Measurements from ENCODE around the gene RASAL2. TPM values are rescaled to one million over a fixed set of nuclear protein-coding genes. Genes with fewer than 3 reads are reported as not detected.

RASAL2 gene
- total and polyA plus RNA-seq, 2 of the 13 experiments (the other 11 are each of a cell fraction or from before 2014, with no cell fraction given) = 5.4 to 5.9 TPM

DNA sequence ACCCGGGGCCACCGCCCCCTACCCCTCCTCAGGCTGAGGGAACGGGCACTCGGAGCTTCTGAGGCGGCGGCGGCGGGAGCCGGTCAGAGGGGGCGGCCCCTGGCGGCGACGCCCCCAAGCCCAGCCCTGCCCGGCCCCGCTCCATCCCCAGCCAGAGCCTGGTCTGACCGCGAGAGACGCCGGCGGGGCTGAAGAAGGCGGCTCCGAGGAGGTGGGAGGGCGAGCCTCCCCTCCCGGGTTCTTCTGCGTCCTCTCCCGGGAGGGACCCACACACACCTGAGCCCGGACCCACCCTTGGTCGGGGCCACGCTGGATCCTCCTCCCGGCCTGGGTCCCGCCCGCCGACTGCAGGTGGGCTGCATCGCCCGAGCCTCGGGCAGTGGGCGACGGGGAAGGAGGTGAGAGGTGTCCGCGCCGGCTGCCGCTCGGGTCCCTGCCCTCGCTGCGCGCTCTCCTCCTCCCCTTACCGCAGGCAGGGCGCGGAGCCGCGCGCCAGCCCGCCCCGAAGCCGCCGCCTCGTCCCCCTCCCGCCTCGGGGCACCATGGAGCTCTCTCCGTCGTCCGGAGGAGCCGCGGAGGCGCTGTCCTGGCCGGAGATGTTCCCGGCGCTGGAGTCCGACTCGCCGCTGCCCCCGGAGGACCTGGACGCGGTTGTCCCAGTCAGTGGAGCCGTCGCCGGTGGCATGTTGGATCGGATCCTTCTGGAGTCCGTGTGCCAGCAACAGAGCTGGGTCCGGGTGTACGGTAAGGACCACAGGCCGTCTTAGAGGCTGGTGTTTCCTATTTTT, at the start of gene RASAL2 (continued):
- no peak for TF ChIP-seq SNAPC4 (CRISPR knock-in tag; IDR thresholded peaks at IDR 0.05)
- TF ChIP-seq BCL3 (CRISPR knock-in tag; IDR thresholded peaks at IDR 0.05) = peak; percentile 60; the same call in 1 of the 2 replicates
- TF ChIP-seq PAF1 (CRISPR knock-in tag; IDR thresholded peaks at IDR 0.05) = no peak
- TF ChIP-seq, protein P1, sequence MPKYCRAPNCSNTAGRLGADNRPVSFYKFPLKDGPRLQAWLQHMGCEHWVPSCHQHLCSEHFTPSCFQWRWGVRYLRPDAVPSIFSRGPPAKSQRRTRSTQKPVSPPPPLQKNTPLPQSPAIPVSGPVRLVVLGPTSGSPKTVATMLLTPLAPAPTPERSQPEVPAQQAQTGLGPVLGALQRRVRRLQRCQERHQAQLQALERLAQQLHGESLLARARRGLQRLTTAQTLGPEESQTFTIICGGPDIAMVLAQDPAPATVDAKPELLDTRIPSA (CRISPR knock-in tag; IDR thresholded peaks at IDR 0.05; ENCODE audit: borderline replicate concordance) = no peak
- peak; percentile 39; the same call in 1 of the 2 replicates for TF ChIP-seq ESRRA (CRISPR knock-in tag; IDR thresholded peaks at IDR 0.05; ENCODE audit: low read depth)
- peak; percentile 47 for TF ChIP-seq RBFOX2 (IDR thresholded peaks at IDR 0.05; ENCODE audit: low read depth, low read length)
- TF ChIP-seq ZNF225 (CRISPR knock-in tag; IDR thresholded peaks at IDR 0.05) = no peak
- TF ChIP-seq ZNF121 (CRISPR knock-in tag; IDR thresholded peaks at IDR 0.05) = no peak; the same call in none of the 2 replicates
- TF ChIP-seq, protein P2, sequence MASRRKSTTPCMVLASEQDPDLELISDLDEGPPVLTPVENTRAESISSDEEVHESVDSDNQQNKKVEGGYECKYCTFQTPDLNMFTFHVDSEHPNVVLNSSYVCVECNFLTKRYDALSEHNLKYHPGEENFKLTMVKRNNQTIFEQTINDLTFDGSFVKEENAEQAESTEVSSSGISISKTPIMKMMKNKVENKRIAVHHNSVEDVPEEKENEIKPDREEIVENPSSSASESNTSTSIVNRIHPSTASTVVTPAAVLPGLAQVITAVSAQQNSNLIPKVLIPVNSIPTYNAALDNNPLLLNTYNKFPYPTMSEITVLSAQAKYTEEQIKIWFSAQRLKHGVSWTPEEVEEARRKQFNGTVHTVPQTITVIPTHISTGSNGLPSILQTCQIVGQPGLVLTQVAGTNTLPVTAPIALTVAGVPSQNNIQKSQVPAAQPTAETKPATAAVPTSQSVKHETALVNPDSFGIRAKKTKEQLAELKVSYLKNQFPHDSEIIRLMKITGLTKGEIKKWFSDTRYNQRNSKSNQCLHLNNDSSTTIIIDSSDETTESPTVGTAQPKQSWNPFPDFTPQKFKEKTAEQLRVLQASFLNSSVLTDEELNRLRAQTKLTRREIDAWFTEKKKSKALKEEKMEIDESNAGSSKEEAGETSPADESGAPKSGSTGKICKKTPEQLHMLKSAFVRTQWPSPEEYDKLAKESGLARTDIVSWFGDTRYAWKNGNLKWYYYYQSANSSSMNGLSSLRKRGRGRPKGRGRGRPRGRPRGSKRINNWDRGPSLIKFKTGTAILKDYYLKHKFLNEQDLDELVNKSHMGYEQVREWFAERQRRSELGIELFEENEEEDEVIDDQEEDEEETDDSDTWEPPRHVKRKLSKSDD (CRISPR knock-in tag; IDR thresholded peaks at IDR 0.05; ENCODE audit: low read depth) = no peak
- TF ChIP-seq, protein P3, sequence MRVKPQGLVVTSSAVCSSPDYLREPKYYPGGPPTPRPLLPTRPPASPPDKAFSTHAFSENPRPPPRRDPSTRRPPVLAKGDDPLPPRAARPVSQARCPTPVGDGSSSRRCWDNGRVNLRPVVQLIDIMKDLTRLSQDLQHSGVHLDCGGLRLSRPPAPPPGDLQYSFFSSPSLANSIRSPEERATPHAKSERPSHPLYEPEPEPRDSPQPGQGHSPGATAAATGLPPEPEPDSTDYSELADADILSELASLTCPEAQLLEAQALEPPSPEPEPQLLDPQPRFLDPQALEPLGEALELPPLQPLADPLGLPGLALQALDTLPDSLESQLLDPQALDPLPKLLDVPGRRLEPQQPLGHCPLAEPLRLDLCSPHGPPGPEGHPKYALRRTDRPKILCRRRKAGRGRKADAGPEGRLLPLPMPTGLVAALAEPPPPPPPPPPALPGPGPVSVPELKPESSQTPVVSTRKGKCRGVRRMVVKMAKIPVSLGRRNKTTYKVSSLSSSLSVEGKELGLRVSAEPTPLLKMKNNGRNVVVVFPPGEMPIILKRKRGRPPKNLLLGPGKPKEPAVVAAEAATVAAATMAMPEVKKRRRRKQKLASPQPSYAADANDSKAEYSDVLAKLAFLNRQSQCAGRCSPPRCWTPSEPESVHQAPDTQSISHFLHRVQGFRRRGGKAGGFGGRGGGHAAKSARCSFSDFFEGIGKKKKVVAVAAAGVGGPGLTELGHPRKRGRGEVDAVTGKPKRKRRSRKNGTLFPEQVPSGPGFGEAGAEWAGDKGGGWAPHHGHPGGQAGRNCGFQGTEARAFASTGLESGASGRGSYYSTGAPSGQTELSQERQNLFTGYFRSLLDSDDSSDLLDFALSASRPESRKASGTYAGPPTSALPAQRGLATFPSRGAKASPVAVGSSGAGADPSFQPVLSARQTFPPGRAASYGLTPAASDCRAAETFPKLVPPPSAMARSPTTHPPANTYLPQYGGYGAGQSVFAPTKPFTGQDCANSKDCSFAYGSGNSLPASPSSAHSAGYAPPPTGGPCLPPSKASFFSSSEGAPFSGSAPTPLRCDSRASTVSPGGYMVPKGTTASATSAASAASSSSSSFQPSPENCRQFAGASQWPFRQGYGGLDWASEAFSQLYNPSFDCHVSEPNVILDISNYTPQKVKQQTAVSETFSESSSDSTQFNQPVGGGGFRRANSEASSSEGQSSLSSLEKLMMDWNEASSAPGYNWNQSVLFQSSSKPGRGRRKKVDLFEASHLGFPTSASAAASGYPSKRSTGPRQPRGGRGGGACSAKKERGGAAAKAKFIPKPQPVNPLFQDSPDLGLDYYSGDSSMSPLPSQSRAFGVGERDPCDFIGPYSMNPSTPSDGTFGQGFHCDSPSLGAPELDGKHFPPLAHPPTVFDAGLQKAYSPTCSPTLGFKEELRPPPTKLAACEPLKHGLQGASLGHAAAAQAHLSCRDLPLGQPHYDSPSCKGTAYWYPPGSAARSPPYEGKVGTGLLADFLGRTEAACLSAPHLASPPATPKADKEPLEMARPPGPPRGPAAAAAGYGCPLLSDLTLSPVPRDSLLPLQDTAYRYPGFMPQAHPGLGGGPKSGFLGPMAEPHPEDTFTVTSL (CRISPR knock-in tag; IDR thresholded peaks at IDR 0.05; ENCODE audit: borderline replicate concordance) = no peak
- peak; percentile 83 for TF ChIP-seq ASH2L (IDR thresholded peaks at IDR 0.05; ENCODE audit: insufficient read length, low read depth, low read length)

All from HepG2 (cell line).